ENCODE data around the gene MAN2A1.

DNA sequence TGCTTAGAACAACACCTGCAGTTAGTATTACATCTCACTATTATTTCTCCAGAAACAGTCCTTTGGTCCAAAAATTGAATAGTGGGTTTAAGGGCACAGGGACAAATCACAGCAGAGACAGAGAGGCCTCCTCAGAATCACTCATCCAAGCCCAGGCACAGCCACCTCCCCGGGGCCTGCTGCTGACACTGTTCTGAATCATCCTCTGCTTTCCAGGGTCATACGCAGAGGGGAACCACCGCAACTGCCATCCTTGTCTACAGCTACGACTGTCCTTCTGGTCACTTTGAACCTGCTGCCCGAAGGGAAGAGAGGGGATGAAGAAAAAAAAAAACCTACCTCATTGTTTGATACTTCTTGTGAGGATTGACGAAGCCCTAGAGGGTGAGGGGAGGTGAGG lies 35.3 kb upstream of the MAN2A1 start:
- TF ChIP-seq POLR2AphosphoS5 (IDR thresholded peaks at IDR 0.05; ENCODE audit: low read depth, low read length) = no peak
- no peak for TF ChIP-seq POLR2A (IDR thresholded peaks at IDR 0.05; ENCODE audit: low read depth, low read length)

All from GM12891 (cell line).